HEK293 (cell line): ENCODE measurements around the gene LPIN3.

Experiments
- CTCF ChIP-seq: fragments of 450-650 bp; formaldehyde crosslinking; IDR thresholded peaks from 2 replicates; pipeline ENCODE4 v1.5.1; 2016; ENCODE audit warnings: missing biosample characterization, missing genetic modification characterization
- MYNN ChIP-seq: fragments of 450-650 bp; formaldehyde crosslinking; IDR thresholded peaks from 2 replicates; pipeline ENCODE4 v1.5.1; 2016; ENCODE audit warnings: missing biosample characterization, missing genetic modification characterization, borderline replicate concordance
- MZF1 ChIP-seq: fragments of 450-650 bp; formaldehyde crosslinking; IDR thresholded peaks from 2 replicates; pipeline ENCODE4 v1.5.1; 2017; ENCODE audit warnings: missing biosample characterization, missing genetic modification characterization, borderline replicate concordance
- ZBTB17 ChIP-seq: fragments of 450-650 bp; formaldehyde crosslinking; IDR thresholded peaks from 2 replicates; pipeline ENCODE4 v1.5.1; 2016; ENCODE audit warnings: missing biosample characterization, missing genetic modification characterization
- ZNF311 ChIP-seq: fragments of 450-650 bp; formaldehyde crosslinking; IDR thresholded peaks from 2 replicates; pipeline ENCODE4 v1.5.1; 2017; ENCODE audit warnings: missing biosample characterization, missing genetic modification characterization, borderline replicate concordance
- ZNF692 ChIP-seq: fragments of 450-650 bp; formaldehyde crosslinking; IDR thresholded peaks from 2 replicates; pipeline ENCODE4 v1.5.1; 2016; ENCODE audit warnings: missing biosample characterization, missing genetic modification characterization
- ZNF707 ChIP-seq: fragments of 450-650 bp; formaldehyde crosslinking; IDR thresholded peaks from 2 replicates; pipeline ENCODE4 v1.5.1; 2016; ENCODE audit warnings: missing biosample characterization, missing genetic modification characterization

GRCh38 chr20:41308726-41309413 is 31.8 kb upstream of the LPIN3 start:
- TF ChIP-seq ZNF707 (tag by site-specific recombination) (no peak), CTCF (no peak), ZBTB17 (no peak), ZNF311 (tag by site-specific recombination) (no peak), MYNN (tag by site-specific recombination) (no peak), ZNF692 (tag by site-specific recombination) (no peak), MZF1 (tag by site-specific recombination) (no peak)
